ENCODE data around the gene PLIN3.
"Not testable (repeated sequence)": the region's sequence is repeated elsewhere in the genome, so short reads cannot be mapped to it uniquely, and the experiment has no call there.

The PLIN3 gene

GRCh38 chr19:4805140-4805539, 62.3 kb downstream of the PLIN3 start:
- DNase-seq = not testable (repeated sequence)

GRCh38 chr19:4803736-4804695, 63.5 kb downstream of the PLIN3 start:
- DNase-seq = peak; percentile 61 to 72

GRCh38 chr19:4802711-4803110, 64.8 kb downstream of the PLIN3 start:
- no peak for DNase-seq

- no peak for DNase-seq
Observed at GRCh38 chr19:4801085-4801619, 66.3 kb downstream of the PLIN3 start.

- DNase-seq = no peak
Observed at GRCh38 chr19:4800591-4801081, 66.8 kb downstream of the PLIN3 start.

- DNase-seq = no peak
Observed at GRCh38 chr19:4795400-4795799, 72.1 kb downstream of the PLIN3 start.

- DNase-seq = no peak
Observed at GRCh38 chr19:4794971-4795370, 72.5 kb downstream of the PLIN3 start.

- DNase-seq = not testable (repeated sequence)
Observed at GRCh38 chr19:4793278-4793677, 74.2 kb downstream of the PLIN3 start.

GRCh38 chr19:4792866-4793195, 74.6 kb downstream of the PLIN3 start:
- not testable (repeated sequence) for DNase-seq

- DNase-seq = peak in 1 of 2 experiments; percentile 26
Observed at GRCh38 chr19:4792019-4792865, 75.2 kb downstream of the PLIN3 start.

- DNase-seq = peak; percentile 99 to 100
Observed at GRCh38 chr19:4791183-4792018, 76.1 kb downstream of the PLIN3 start, which contains the start of gene FEM1A. Gene FEM1A, plus strand, starts transcription at chr19:4791734. Its CDS starts 121 bp downstream, at chr19:4791855.
